ENCODE measurements around the gene FUCA1.
"Not testable (repeated sequence)": the region's sequence is repeated elsewhere in the genome, so short reads cannot be mapped to it uniquely, and the experiment has no call there.

Gene FUCA1

DNA sequence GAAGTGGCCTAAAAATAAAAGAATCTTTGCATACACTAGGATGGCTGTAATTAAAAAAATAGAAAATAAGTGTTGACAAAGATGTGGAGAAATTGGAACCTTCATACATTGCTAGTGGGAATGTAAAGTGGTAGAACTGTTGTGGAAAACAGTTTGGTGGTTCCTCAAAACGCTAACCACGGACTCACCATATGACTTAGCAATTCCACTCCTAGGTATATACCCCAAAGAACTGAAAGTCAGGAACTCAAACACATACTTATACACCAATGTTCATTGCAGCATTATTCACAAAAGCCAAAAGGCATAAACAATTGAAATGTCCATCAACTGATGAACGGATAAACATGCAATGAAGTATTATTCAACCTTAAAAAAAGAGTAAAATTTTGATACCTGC is 32.1 kb downstream of the FUCA1 start:
- no peak for DNase-seq

DNA sequence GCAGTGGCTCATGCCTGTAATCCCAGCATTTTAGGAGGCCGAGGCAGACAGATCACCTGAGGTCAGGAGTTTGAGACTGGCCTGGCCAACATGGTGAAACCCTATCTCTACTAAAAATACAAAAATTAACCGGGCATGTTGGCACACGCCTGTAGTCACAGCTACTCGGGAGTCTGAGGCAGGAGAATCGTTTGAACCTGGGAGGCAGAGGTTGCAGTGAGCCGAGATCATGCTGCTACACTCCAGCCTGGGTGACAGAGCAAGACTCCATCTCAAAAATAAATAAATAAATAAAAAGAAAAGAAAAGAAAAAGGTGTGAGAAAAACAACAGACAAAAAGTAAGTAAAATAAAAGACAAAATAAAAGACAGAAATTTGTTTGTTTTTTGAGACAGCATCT is 33.9 kb downstream of the FUCA1 start:
- not testable (repeated sequence) for DNase-seq

DNA sequence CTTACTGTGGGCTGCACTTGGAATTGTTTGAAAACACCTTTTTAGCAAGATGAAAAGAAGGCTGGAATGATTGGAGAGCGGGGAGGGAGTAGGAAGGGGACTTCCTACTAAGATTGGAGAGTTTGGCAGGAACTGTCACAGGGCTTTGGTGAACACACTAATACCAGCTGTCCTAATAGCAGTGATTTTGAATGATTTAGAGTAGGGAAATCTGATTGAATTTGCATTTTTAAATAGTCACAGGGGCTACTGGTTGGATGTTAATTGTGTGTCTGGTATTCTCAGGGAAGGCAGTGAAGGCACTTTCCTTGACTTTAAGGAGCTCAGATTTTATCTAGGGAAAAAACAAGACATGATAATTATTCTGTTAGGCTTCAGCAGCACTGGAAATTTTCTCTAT is 40.4 kb downstream of the FUCA1 start:
- DNase-seq: no peak

GRCh38 chr1:23826590-23826989 is 41.5 kb downstream of the FUCA1 start:
- DNase-seq: not testable (repeated sequence)

GRCh38 chr1:23825762-23826522 is 42.1 kb downstream of the FUCA1 start:
- DNase-seq: peak; percentile 28

DNA sequence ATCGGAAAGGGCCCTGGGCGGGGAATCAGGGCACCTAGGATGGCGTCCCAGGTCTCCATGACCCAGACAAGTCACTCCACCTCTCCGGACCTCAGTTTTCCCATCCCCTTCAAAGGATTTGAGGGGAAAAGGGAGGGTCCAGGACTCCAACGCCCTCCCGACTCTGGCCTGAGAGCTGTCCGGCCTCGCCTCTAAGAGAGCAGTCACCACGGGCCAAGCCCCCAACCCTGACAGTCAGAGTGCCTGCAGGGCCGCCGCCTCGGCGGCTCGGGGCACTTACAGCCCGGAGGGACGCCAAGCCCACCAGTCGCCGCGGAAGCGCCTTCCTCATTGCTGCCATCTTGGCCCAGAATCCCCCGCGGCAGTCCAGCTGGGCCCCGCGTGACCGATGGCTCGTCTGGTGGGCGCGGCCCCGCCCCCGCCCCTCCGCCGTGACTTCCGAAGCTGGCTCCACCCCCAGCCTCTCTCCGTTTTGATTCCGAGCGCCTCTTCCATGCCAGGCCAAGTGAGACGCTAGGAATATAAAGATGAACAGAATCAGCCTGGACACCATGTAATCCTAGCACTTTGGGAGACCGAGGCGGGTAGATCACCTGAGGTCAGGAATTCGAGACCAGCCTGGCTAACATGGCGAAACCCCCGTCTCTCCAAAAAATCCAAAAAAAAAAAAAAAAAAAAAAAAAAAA is 42.9 kb downstream of the FUCA1 start, which contains the start of gene HMGCL:
Gene HMGCL (minus strand): TSS at position 354 of the 686 bp plus-strand sequence. CDS start 14 bp downstream, at position 340.
- DNase-seq: peak; percentile 89

DNA sequence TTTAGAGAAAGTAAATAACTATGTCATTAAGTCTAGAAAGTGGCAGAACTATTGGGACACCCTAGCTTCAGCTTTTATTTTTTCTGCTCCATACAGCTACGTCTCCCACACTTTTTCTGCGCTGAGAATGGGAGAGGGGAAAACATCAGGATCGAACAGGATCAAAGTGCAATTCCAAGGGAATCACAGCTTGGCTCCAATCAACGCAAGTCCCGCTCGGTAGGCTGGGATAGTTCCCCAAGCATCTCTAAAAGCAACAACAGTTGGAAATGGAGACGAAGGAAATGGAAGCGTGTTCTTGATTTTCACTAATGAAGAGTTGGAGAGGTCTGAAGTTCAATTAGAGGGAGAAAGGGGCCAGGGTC is 43.4 kb downstream of the FUCA1 start:
- no peak for DNase-seq

DNA sequence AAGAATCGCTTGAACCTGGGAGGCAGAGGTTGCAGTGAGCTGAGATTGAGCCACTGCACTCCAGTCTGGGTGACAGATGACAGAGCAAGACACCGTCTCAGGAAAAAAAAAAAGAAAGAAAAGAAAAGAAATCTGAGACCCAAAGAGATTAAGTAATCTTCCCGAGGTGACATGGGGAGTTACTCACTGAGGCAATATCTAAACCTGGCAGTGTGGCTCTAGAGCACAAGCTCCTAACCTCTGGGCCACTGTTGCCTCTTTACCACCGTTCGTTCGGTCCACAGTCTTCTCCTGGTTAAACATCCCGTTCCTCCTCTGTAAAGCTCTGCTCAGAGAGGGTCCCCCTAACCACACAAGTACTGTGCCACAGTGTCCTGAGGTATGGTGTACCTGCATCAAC is 44.3 kb downstream of the FUCA1 start:
- DNase-seq: no peak

DNA sequence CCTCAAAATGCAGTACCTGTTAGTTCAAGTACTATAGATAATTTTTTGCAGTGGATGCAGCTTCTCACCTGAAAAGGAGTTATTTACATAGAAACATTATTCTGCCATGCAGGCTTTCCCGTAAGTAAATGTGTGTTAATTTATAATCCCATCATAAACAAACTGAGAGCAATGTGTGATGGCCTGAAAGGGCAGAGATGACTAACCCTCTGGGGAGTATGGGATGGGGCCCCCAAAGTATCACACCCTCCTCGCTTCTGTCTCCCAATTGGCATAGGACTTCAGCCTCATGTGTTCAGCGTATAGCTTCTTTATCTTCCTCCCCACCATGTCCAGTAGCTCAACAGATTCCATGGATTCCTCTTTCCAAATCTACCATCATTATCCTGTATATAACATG is 50.5 kb downstream of the FUCA1 start:
- no peak for DNase-seq

DNA sequence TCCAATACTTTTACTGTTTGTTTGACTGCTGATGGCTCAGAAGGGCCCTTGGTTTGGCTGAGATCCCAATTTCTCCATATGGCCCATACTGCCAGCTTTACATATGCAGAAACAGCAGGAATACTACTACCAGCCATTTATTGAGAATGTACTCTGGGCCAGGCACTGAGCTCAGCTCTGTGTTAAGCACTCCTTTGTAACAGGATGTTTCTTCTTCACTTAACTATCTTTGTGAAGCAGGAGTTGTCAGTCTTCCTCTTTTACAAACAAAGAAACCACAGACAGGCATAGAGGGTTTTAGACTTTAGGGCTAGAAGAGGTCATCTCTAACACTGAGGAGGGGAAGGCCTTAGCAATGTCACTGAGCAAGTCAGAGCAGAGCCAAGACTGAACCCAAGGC is 51.2 kb downstream of the FUCA1 start:
- DNase-seq: no peak

GRCh38 chr1:23816361-23816760 is 51.7 kb downstream of the FUCA1 start:
- no peak for DNase-seq

GRCh38 chr1:23814016-23814415 is 54.1 kb downstream of the FUCA1 start:
- no peak for DNase-seq

- peak; percentile 70 for DNase-seq
Observed at GRCh38 chr1:23810818-23811540, 57.1 kb downstream of the FUCA1 start.

GRCh38 chr1:23809751-23810171 is 58.3 kb downstream of the FUCA1 start:
- DNase-seq: peak; percentile 88

- DNase-seq: no peak
Observed at GRCh38 chr1:23807453-23807852, 60.6 kb downstream of the FUCA1 start.

DNA sequence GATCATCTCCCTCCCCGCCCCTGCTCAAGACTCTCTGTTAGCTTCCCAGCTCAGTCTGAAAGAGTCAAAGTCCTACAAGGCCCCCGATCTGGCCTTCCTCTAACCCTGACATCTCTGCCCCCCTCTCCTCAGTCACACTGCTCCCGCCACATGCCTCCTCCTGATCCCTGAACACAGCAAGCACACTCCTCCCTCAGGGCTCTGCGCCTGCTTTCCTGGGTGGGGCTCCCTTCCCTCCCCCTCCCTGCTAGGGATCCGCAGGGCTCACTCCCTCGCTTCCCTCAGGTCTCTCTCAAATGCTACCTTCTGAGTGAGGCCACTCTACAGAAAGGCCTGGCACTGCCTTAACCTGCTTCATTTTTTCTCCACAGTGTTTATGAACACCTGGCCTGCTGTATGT is 61.8 kb downstream of the FUCA1 start:
- no peak for DNase-seq

DNA sequence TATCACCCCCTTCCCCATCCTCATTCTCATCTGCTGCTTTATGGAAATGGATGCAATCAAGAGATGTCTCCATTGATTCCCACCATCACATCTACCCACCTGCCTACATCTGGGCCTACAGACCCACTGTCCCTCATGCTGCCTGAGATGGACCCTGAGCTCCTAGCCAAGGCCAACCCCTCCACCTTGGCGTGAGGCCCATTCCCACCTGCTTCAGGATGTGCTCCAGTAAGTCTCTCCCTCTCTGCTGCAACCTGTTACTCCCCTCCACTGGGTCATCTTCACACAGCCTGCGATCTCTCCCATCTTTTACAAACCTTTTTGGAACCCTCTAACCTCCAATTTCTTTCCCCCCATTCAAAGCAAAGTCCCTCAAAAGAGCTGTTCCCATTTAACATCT is 63.1 kb downstream of the FUCA1 start:
- DNase-seq: no peak

DNA sequence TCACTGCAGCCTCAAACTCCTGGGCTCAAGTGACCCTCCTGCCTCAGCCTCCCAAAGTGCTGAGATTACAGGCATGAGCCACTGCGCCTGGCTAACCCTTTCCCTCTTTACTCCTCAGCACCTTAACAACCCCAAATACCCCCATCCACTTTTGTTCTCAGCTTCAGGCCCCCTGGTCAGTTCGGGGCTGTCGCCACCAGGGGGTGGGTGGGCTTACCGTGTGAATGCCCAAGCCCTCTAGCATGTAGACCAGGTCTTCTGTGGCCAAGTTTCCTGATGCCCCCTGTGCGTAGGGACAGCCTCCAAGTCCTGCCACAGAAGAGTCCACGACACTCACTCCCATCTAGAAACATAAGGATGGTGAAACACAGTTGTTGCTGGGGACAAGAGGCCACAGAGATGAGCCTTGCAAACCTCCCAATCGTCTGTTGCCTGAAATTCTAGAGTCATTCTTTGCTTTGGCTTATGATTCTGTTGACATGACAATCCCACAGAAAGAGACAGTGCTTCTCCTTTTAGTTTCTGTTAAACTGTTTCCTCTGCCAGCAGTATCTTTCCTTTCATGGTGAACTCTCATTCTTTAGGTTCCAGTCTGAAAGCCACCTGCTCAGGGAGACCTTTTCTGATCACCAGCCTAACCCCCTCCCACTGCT is 63.8 kb downstream of the FUCA1 start:
- no peak for DNase-seq

- no peak for DNase-seq
Observed at GRCh38 chr1:23803674-23804073, 64.4 kb downstream of the FUCA1 start.

DNA sequence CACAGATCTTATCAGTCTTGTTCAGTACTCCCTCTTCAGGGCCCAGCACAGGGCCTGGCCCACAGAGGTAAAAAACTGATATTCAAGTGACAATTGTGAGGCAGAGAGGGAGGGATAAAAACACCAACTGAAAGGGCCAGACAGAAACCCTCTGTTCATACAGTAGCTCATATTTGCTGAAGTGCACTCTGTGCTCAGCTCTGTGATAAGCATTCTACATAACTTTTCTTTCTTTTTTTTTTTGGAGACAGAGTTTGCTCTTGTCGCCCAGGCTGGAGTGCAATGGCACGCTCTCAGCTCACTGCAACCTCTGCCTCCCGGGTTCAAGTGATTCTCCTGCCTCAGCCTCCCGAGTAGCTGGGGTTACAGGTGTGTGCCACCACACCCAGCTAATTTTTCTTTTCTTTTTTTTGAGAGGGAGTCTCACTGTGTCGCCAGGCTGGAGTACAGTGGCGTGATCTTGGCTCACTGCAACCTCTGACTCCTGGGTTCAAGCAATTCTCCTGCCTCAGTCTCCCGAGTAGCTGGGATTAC is 65.2 kb downstream of the FUCA1 start:
- not testable (repeated sequence) for DNase-seq

- no peak for DNase-seq
Observed at GRCh38 chr1:23801876-23802275, 66.2 kb downstream of the FUCA1 start.

DNA sequence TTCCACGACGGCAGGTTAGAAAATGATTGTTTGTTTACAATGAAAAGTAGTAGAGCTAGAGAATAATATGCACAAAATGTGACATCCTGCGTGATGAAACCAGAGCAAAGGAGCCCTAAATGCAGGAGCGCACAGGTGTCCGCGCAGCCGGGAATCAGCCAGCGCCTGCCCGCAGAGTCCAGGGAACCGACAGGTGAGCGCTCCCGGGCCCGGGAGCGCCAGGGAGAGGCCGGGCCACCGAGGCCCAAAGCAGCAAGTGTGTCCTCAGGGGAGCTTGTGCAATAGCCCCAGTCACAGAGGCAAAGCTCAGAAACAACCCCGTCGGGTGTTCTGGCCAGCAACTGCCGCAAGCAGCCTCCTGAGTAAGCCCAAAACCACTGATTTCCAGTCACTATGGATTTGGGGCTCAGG is 66.7 kb downstream of the FUCA1 start:
- no peak for DNase-seq
